ENCODE results near the gene TTLL5.

DNA sequence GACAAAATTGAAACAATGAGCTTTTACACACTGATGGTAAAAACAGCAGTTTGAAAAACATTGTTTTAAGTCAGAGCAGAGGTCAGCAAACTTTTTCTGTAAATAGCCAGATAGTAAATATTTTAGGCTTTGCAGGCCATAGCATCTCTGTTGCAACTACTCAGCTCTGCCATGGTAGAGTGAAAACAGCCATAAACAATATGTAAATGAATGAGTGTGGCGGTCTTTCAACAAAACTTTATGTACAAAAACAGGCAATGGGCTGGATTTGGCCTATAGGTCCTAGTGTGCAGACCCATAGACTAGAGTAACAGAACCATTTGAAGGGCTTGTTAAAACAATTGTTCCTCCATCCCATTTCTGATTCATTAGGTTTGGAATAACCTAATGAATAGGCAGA is 205.9 kb downstream of the TTLL5 start:
- TF ChIP-seq ZBTB7A (IDR thresholded peaks at IDR 0.05; ENCODE audit: low read depth) = no peak
- no peak for TF ChIP-seq TAF1 (IDR thresholded peaks at IDR 0.05; ENCODE audit: low read depth)
- TF ChIP-seq, protein P1, sequence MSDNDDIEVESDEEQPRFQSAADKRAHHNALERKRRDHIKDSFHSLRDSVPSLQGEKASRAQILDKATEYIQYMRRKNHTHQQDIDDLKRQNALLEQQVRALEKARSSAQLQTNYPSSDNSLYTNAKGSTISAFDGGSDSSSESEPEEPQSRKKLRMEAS (IDR thresholded peaks at IDR 0.05) = no peak
- TF ChIP-seq EP300 (IDR thresholded peaks at IDR 0.05; ENCODE audit: borderline replicate concordance) = no peak
- TF ChIP-seq CEBPB (IDR thresholded peaks at IDR 0.05) = no peak
- TF ChIP-seq NFIC (IDR thresholded peaks at IDR 0.05) = no peak
- TF ChIP-seq, protein P2, sequence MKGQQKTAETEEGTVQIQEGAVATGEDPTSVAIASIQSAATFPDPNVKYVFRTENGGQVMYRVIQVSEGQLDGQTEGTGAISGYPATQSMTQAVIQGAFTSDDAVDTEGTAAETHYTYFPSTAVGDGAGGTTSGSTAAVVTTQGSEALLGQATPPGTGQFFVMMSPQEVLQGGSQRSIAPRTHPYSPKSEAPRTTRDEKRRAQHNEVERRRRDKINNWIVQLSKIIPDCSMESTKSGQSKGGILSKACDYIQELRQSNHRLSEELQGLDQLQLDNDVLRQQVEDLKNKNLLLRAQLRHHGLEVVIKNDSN (IDR thresholded peaks at IDR 0.05) = no peak
- TF ChIP-seq FOXM1 (IDR thresholded peaks at IDR 0.05; ENCODE audit: borderline replicate concordance, low read depth) = no peak
